ENCODE data around the gene NAB2.

GRCh38 chr12:57142727-57143126, 53.8 kb downstream of the NAB2 start:
- TF ChIP-seq CTCF (IDR thresholded peaks at IDR 0.05; ENCODE audit: insufficient read depth, low read length, poor library complexity, severe bottlenecking): no peak
- no peak for TF ChIP-seq EZH2phosphoT487 (conservative IDR thresholded peaks at IDR 0.05; ENCODE audit: low read length)

All from SU-DHL-6 (cell line).